ENCODE data around the gene ZNF14. TPM values are rescaled to one million over a fixed set of nuclear protein-coding genes. Genes with fewer than 3 reads are reported as not detected.

Gene ZNF14
- total and polyA plus RNA-seq, 2 of the 4 experiments (the other 2 are of a cell fraction): 1.2 to 5.4 TPM

DNA sequence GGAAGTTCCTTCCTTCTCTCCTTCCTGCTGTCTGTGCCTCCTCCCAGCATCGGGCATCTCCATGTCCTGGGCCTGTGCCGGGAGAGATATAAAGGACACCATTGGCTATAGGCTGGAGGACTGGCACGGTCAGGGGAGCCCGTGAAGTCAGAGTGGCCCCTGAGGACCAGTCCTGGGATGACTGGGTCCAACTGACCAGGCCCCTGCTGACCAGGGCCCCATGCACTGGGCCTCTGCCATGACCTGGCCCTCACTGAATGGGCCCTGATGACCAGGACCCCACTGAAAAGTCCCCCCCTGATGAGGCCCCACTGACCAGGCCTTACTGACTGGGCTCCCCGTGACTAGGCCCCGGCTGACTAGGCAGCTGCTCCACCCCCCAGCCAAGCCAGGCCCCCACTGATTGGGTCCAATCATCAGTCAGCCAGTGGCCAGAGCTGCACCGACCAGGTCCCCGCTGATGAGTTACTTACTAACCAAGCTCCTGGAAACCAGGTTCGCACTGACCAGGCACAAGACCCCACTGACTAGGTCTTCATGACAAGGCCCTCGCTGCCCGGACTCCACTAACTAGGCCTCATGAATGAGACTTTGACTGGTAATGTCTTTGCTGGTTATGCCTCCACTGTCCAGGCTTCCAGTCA lies 20.0 kb upstream of the ZNF14 start:
- DNase-seq (no peak), ATAC-seq (ENCODE audit: low read depth) (no peak)
- Histone ChIP-seq H3K27me3 (ENCODE audit: control insufficient read depth, insufficient read depth, low read length) (no peaks in the 10 kb centered on the region), H3K4me1 (ENCODE audit: control insufficient read depth, insufficient read depth, low read length) (no peaks in the 10 kb centered on the region), H2BK120ac (ENCODE audit: low read depth, low read length) (no peak overlapping the region), H2BK20ac (ENCODE audit: low read depth, low read length) (no peak overlapping the region), H3K4me2 (ENCODE audit: low read depth, low read length) (no peak overlapping the region), H3K79me1 (ENCODE audit: low read depth in 1 of 2, low read length in 2 of 2) (no peaks in the 10 kb centered on the region), H3K23ac (ENCODE audit: low read depth, low read length) (no peak overlapping the region), H3K9me1 (ENCODE audit: insufficient read depth, low read length) (no peaks in the 10 kb centered on the region), H2AFZ (replicated peaks; ENCODE audit: low read length, poor library complexity) (no peak overlapping the region), H2AK9ac (replicated peaks; ENCODE audit: low read depth, low read length, poor library complexity) (no peak overlapping the region), H3K56ac (ENCODE audit: extremely low read depth, insufficient read depth, low read length) (no peak overlapping the region), H3K14ac (replicated peaks; ENCODE audit: low read depth, low read length) (no peak overlapping the region), H2AK5ac (ENCODE audit: low read depth, low read length) (no peak overlapping the region), H2BK15ac (ENCODE audit: low read depth, low read length) (no peak overlapping the region), H4K5ac (ENCODE audit: low read depth, low read length) (no peak overlapping the region), H2BK5ac (ENCODE audit: low read depth, low read length, poor library complexity, severe bottlenecking) (no peak overlapping the region), H3K9ac (ENCODE audit: low read depth, low read length) (no peak overlapping the region), H3K4ac (ENCODE audit: low read depth, low read length) (no peak overlapping the region), H4K8ac (ENCODE audit: low read depth in 2 of 2, low read length in 2 of 2) (no peak overlapping the region), H3K27ac (ENCODE audit: insufficient read depth, low read length) (no peak overlapping the region), H3K4me3 (ENCODE audit: insufficient read depth, low read depth, low read length) (no peak overlapping the region), H4K20me1 (ENCODE audit: insufficient read depth, low read length) (no peaks in the 10 kb centered on the region), H3K36me3 (ENCODE audit: control insufficient read depth, insufficient read depth, low read length) (no peaks in the 10 kb centered on the region), H3K9me3 (ENCODE audit: control insufficient read depth, insufficient read depth, low read length) (peaks cover 43% of the 10 kb centered on the region), H4K91ac (ENCODE audit: insufficient read depth, low read depth, low read length) (no peak overlapping the region), H3K18ac (ENCODE audit: low read depth, low read length) (no peak overlapping the region)
- CTCF ChIA-PET: no interaction called here
- BruUV-seq (replicated peaks): no TSS peak
- TF ChIP-seq CHD1 (IDR thresholded peaks at IDR 0.05; ENCODE audit: low read depth, low read length) (no peak), MAZ (IDR thresholded peaks at IDR 0.05; ENCODE audit: borderline replicate concordance, low read depth, low read length) (no peak), FOS (IDR thresholded peaks at IDR 0.05; ENCODE audit: low read depth, low read length) (no peak), POLR2A (IDR thresholded peaks at IDR 0.05; ENCODE audit: low read depth, low read length) (no peak)
- dilution Hi-C loops (cut with HindIII; ENCODE audit: low sequenced_read_pairs, unreplicated experiment) (no loop called here), in situ Hi-C loops (cut with MboI; ENCODE audit: low sequenced_read_pairs) (no loop called here), intact Hi-C loops (cut with micrococcal nuclease) (no loop called here)
- POLR2A ChIA-PET (ENCODE audit: unreplicated experiment): no interaction called here
- 82% methylated on average over 6 of the region's 11 CpGs; no CpG with 5 or more reads in 1 of the 2 experiments for WGBS, 2 experiments (ENCODE audit: extremely low coverage in 2 of 2, insufficient read length in 1 of 2)
